Stimulated activated CD4-positive, alpha-beta T cell treated with anti-CD3 and anti-CD28 coated beads, Interleukin-12 subunit alpha, Interleukin-12 subunit beta, amount 100 ng/mL, for 48 hours (primary cell): ENCODE data around the gene FGGY.
"Not testable (repeated sequence)": the region's sequence is repeated elsewhere in the genome, so short reads cannot be mapped to it uniquely, and the experiment has no call there.

ENCODE experiments used
- DNase-seq, 3 donors: peaks; one replicate each; pipeline ENCODE4 v3.0.0-alpha.2; 2020; ENCODE audit warnings: low read depth in 2 of 3, low spot score in 1 of 3

FGGY gene

GRCh38 chr1:59693406-59693805 is 396.5 kb downstream of the FGGY start:
- DNase-seq: no peak

- DNase-seq: no peak
Measured at GRCh38 chr1:59695252-59695651, 398.4 kb downstream of the FGGY start.

GRCh38 chr1:59696421-59697115 is 399.7 kb downstream of the FGGY start:
- DNase-seq: no peak

GRCh38 chr1:59697150-59697800 is 400.4 kb downstream of the FGGY start:
- peak in 2 of 3 donors; percentile 9 to 32 for DNase-seq

- no peak for DNase-seq
Measured at GRCh38 chr1:59698386-59698785, 401.5 kb downstream of the FGGY start.

GRCh38 chr1:59699227-59699847 is 402.4 kb downstream of the FGGY start:
- peak in 1 of 3 donors; percentile 30 for DNase-seq

GRCh38 chr1:59701376-59701775 is 404.5 kb downstream of the FGGY start:
- no peak for DNase-seq

GRCh38 chr1:59703226-59703917 is 406.5 kb downstream of the FGGY start:
- no peak for DNase-seq

GRCh38 chr1:59703918-59704378 is 407.1 kb downstream of the FGGY start:
- DNase-seq: no peak

- DNase-seq: no peak
Measured at GRCh38 chr1:59704716-59705115, 407.8 kb downstream of the FGGY start.

- no peak for DNase-seq
Measured at GRCh38 chr1:59705466-59706302, 408.8 kb downstream of the FGGY start.

GRCh38 chr1:59706303-59706599 is 409.4 kb downstream of the FGGY start:
- DNase-seq: no peak

GRCh38 chr1:59707178-59707791 is 410.4 kb downstream of the FGGY start:
- no peak for DNase-seq

GRCh38 chr1:59709333-59709732 is 412.4 kb downstream of the FGGY start:
- no peak for DNase-seq

GRCh38 chr1:59710920-59711319 is 414.0 kb downstream of the FGGY start:
- DNase-seq: not testable (repeated sequence)

GRCh38 chr1:59714219-59714618 is 417.3 kb downstream of the FGGY start:
- no peak for DNase-seq

- DNase-seq: no peak
Measured at GRCh38 chr1:59714966-59715365, 418.1 kb downstream of the FGGY start.

GRCh38 chr1:59716832-59717231 is 419.9 kb downstream of the FGGY start:
- no peak for DNase-seq

GRCh38 chr1:59718064-59718988 is 421.4 kb downstream of the FGGY start:
- no peak for DNase-seq

- no peak for DNase-seq
Measured at GRCh38 chr1:59718989-59719360, 422.1 kb downstream of the FGGY start.
